Measurements from ENCODE around the gene USP36.
A peak's percentile ranks its signal among the peaks of the same experiment; 100 is the strongest.
"Not testable (repeated sequence)": the region's sequence is repeated elsewhere in the genome, so short reads cannot be mapped to it uniquely, and the experiment has no call there.

Gene USP36

GRCh38 chr17:78780335-78780734 is 60.3 kb downstream of the USP36 start:
- peak overlapping the region; percentile 87 to 88 for H3K27ac ChIP-seq
- peak overlapping the region in 1 of 2 donors; percentile 85 for H3K4me3 ChIP-seq
- no peak for DNase-seq
- peaks cover 0 to 20% (median 9%) of the 10 kb centered on the region in 4 donors for H3K4me1 ChIP-seq
- H3K9me3 ChIP-seq, result no peaks in the 10 kb centered on the region
- intact Hi-C loops (cut with DNase I; ENCODE audit: low total_unique reads), result no loop called here
- TF ChIP-seq CTCF (IDR thresholded peaks at IDR 0.05), result no peak
- H3K27me3 ChIP-seq, result no peaks in the 10 kb centered on the region
- no peaks in the 10 kb centered on the region for H3K36me3 ChIP-seq

- H3K27me3 ChIP-seq, result no peaks in the 10 kb centered on the region
- H3K9me3 ChIP-seq, result no peaks in the 10 kb centered on the region
- no peak for TF ChIP-seq CTCF (IDR thresholded peaks at IDR 0.05)
- intact Hi-C loops (cut with DNase I; ENCODE audit: low total_unique reads), result no loop called here
- H3K4me1 ChIP-seq, result peaks cover 0 to 20% (median 9%) of the 10 kb centered on the region in 4 donors
- DNase-seq, result peak in 1 of 2 donors; percentile 35
- H3K36me3 ChIP-seq, result no peaks in the 10 kb centered on the region
- no peak overlapping the region for H3K4me3 ChIP-seq
- H3K27ac ChIP-seq, result peak overlapping the region; percentile 87 to 88
Measured at GRCh38 chr17:78779850-78780249, 60.8 kb downstream of the USP36 start.

DNA sequence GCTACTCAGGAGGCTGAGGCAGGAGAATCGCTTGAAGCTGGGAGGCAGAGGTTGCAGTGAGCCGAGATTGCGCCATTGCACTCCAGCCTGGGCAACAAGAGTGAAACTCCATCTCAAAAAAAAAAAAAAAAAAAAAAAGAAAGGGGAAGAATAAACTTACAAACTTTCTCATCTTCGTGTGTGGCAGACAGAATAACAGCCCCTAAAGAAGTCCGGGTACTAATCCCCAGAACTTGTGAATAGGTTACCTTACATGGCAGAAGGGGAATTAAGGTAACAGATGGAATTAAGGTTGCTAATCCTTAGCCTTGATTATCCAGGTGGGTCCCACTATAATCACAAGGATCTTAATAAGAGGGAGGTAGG is 61.3 kb downstream of the USP36 start:
- intact Hi-C loops (cut with DNase I; ENCODE audit: low total_unique reads); H3K36me3 ChIP-seq; H3K9me3 ChIP-seq; DNase-seq; H3K27ac ChIP-seq; H3K27me3 ChIP-seq; H3K4me3 ChIP-seq: not testable (repeated sequence)
- H3K4me1 ChIP-seq, result peaks cover 0 to 20% (median 9%) of the 10 kb centered on the region in 4 donors

GRCh38 chr17:78777881-78778280 is 62.7 kb downstream of the USP36 start:
- no peaks in the 10 kb centered on the region for H3K27me3 ChIP-seq
- H3K4me1 ChIP-seq, result peaks cover 0 to 19% (median 8%) of the 10 kb centered on the region in 4 donors
- no peak overlapping the region for H3K27ac ChIP-seq
- no peak for TF ChIP-seq CTCF (IDR thresholded peaks at IDR 0.05)
- H3K36me3 ChIP-seq, result no peaks in the 10 kb centered on the region
- intact Hi-C loops (cut with DNase I; ENCODE audit: low total_unique reads), result no loop called here
- no peaks in the 10 kb centered on the region for H3K9me3 ChIP-seq
- H3K4me3 ChIP-seq, result no peak overlapping the region
- DNase-seq, result no peak

DNA sequence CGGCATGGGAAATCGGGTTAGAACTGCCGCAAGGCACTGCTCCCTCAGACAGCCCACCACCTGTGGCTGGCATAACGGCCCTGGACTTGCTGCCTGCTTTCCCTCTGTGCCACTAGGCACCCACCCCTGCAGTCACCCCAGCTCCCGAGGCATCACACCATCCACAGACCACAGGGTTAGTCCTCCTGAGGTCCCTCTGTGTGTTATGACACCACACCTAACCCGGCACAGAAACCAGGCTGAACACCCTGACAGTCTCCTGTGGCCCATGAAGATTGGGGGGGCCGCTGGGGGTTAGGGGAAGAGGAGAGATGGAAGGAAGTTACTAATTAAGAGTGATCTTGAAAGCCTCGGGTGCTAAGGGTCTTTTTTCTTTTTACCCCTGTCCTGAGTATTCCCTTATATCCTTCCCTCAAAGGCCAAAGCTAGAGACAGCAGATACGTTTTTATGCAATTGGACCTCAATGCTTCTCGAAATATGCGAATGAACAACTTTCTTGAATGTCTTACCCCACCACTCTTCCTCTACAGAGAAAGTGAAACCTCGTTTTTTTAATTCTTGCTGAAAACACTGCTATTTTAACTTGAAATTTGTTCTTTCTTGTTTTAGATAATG is 65.5 kb downstream of the USP36 start:
- peak overlapping the region; percentile 29 to 48 for H3K27ac ChIP-seq

GRCh38 chr17:78774453-78774852 is 66.2 kb downstream of the USP36 start:
- Histone ChIP-seq H3K36me3 (no peaks in the 10 kb centered on the region), H3K4me1 (peaks cover 0 to under 1% (median 0%) of the 10 kb centered on the region in 4 donors), H3K4me3 (no peak overlapping the region), H3K9me3 (no peaks in the 10 kb centered on the region), H3K27ac (peak overlapping the region; percentile 29 to 48), H3K27me3 (no peaks in the 10 kb centered on the region)
- intact Hi-C loops (cut with DNase I; ENCODE audit: low total_unique reads), result no loop called here
- no peak for TF ChIP-seq CTCF (IDR thresholded peaks at IDR 0.05)
- DNase-seq, result no peak

More for the DNA sequence above, 65.5 kb downstream of the USP36 start:
- no peak for DNase-seq
- intact Hi-C loops (cut with DNase I; ENCODE audit: low total_unique reads), result no loop called here
- Histone ChIP-seq H3K4me1 (peaks cover 0 to 7% (median 1%) of the 10 kb centered on the region in 4 donors), H3K4me3 (no peak overlapping the region), H3K9me3 (no peaks in the 10 kb centered on the region), H3K27me3 (no peaks in the 10 kb centered on the region), H3K36me3 (no peaks in the 10 kb centered on the region)
- TF ChIP-seq CTCF (IDR thresholded peaks at IDR 0.05), result no peak

Data from tibial artery (tissue), 4 donors.